ENCODE data around the gene FBRSL1.

FBRSL1 gene

GRCh38 chr12:132497514-132498405 lies 7.8 kb downstream of the FBRSL1 start:
- no peak for DNase-seq (ENCODE audit: low spot score)

GRCh38 chr12:132498931-132499330 lies 9.0 kb downstream of the FBRSL1 start:
- no peak for DNase-seq (ENCODE audit: low spot score)

- DNase-seq (ENCODE audit: low spot score), result no peak
Observed at GRCh38 chr12:132500142-132500855, 10.3 kb downstream of the FBRSL1 start.

- DNase-seq (ENCODE audit: low spot score), result no peak
Observed at GRCh38 chr12:132500856-132501180, 10.9 kb downstream of the FBRSL1 start.

- DNase-seq (ENCODE audit: low spot score), result no peak
Observed at GRCh38 chr12:132501204-132501940, 11.4 kb downstream of the FBRSL1 start.

GRCh38 chr12:132502149-132502881 lies 12.4 kb downstream of the FBRSL1 start:
- DNase-seq (ENCODE audit: low spot score), result no peak

GRCh38 chr12:132502882-132503193 lies 12.9 kb downstream of the FBRSL1 start:
- DNase-seq (ENCODE audit: low spot score), result no peak

GRCh38 chr12:132503618-132504204 lies 13.8 kb downstream of the FBRSL1 start:
- DNase-seq (ENCODE audit: low spot score), result no peak

- DNase-seq (ENCODE audit: low spot score), result no peak
Observed at GRCh38 chr12:132505105-132505851, 15.3 kb downstream of the FBRSL1 start.

- DNase-seq (ENCODE audit: low spot score), result no peak
Observed at GRCh38 chr12:132505852-132506219, 15.9 kb downstream of the FBRSL1 start.

GRCh38 chr12:132506328-132507160 lies 16.6 kb downstream of the FBRSL1 start:
- no peak for DNase-seq (ENCODE audit: low spot score)

GRCh38 chr12:132507161-132507538 lies 17.2 kb downstream of the FBRSL1 start:
- DNase-seq (ENCODE audit: low spot score), result no peak

- no peak for DNase-seq (ENCODE audit: low spot score)
Observed at GRCh38 chr12:132507656-132508490, 17.9 kb downstream of the FBRSL1 start.

GRCh38 chr12:132508491-132508740 lies 18.5 kb downstream of the FBRSL1 start:
- no peak for DNase-seq (ENCODE audit: low spot score)

GRCh38 chr12:132508860-132509732 lies 19.1 kb downstream of the FBRSL1 start:
- no peak for DNase-seq (ENCODE audit: low spot score)

- DNase-seq (ENCODE audit: low spot score), result no peak
Observed at GRCh38 chr12:132510111-132510724, 20.3 kb downstream of the FBRSL1 start.

GRCh38 chr12:132510746-132511477 lies 21.0 kb downstream of the FBRSL1 start:
- no peak for DNase-seq (ENCODE audit: low spot score)
